Liver (tissue), 9 donors: Measurements from ENCODE around the gene GPR68. TPM values are rescaled to one million over a fixed set of nuclear protein-coding genes. Genes with fewer than 3 reads are reported as not detected.

Experiments
- DNase-seq: peaks from one replicate; pipeline ENCODE4 v3.0.0-alpha.2; 2017; ENCODE audit warnings: low spot score
- H3K27ac ChIP-seq, 2 donors: one replicate each; pipeline ENCODE4 v1.7.0; 2013; ENCODE audit warnings: inconsistent platforms in 2 of 2, low read length in 2 of 2, control low read depth in 1 of 2, low read depth in 1 of 2, mild to moderate bottlenecking in 1 of 2
- H3K27me3 ChIP-seq, 4 donors: one replicate each; pipeline versions ENCODE4 v1.6.1 to v1.7.0; 2013; ENCODE audit warnings: low read length in 3 of 4, inconsistent platforms in 1 of 4, mild to moderate bottlenecking in 1 of 4, moderate library complexity in 1 of 4; ENCODE audit not compliant: control insufficient read depth in 4 of 4, insufficient read depth in 4 of 4
- H3K36me3 ChIP-seq, 4 donors: one replicate each; pipeline versions ENCODE4 v1.6.1 to v1.7.0; 2013; ENCODE audit warnings: low read length in 3 of 4, mild to moderate bottlenecking in 3 of 4, low read depth in 1 of 4, moderate library complexity in 1 of 4; ENCODE audit not compliant: control insufficient read depth in 4 of 4, insufficient read depth in 3 of 4
- H3K4me1 ChIP-seq, 4 donors: one replicate each; pipeline versions ENCODE4 v1.6.1 to v1.7.0; 2013; ENCODE audit warnings: low read length in 3 of 4, mild to moderate bottlenecking in 3 of 4, moderate library complexity in 1 of 4; ENCODE audit not compliant: control insufficient read depth in 4 of 4, insufficient read depth in 4 of 4
- H3K4me3 ChIP-seq, 3 donors: one replicate each; pipeline versions ENCODE4 v1.6.1 to v1.7.0; 2013; ENCODE audit warnings: low read length in 3 of 3, control low read depth in 1 of 3, low read depth in 1 of 3, mild to moderate bottlenecking in 1 of 3
- H3K9ac ChIP-seq, 2 donors: one replicate each; pipeline ENCODE4 v1.7.0; 2013; ENCODE audit warnings: low read length in 2 of 2, mild to moderate bottlenecking in 2 of 2, moderate library complexity in 2 of 2, control low read depth in 1 of 2, low read depth in 1 of 2
- H3K9me3 ChIP-seq, 4 donors: one replicate each; pipeline versions ENCODE4 v1.6.1 to v1.7.0; 2013; ENCODE audit warnings: low read length in 3 of 4; ENCODE audit not compliant: control insufficient read depth in 4 of 4
- EGR1 ChIP-seq, 2 donors: IDR thresholded peaks; 2 replicates each; pipeline ENCODE4 v1.6.1; 2016 to 2018; ENCODE audit warnings: antibody characterized with exemption in 2 of 2, low read depth in 2 of 2
- FOXA1 ChIP-seq: IDR thresholded peaks from 2 replicates; pipeline ENCODE4 v1.6.1; 2016; ENCODE audit warnings: antibody characterized with exemption
- FOXA2 ChIP-seq: IDR thresholded peaks from 2 replicates; pipeline ENCODE4 v1.6.1; 2016; ENCODE audit warnings: antibody characterized with exemption
- GABPA ChIP-seq, 2 donors: IDR thresholded peaks in 1 of 2; conservative IDR thresholded peaks in 1 of 2; 2 replicates each; pipeline ENCODE4 v1.6.1; 2016; ENCODE audit warnings: antibody characterized with exemption in 2 of 2, mild to moderate bottlenecking in 1 of 2, moderate library complexity in 1 of 2
- HNF4A ChIP-seq, 2 donors: conservative IDR thresholded peaks; 2 replicates each; pipeline ENCODE4 v1.6.1; 2016; ENCODE audit warnings: antibody characterized with exemption in 2 of 2, mild to moderate bottlenecking in 2 of 2
- HNF4G ChIP-seq: IDR thresholded peaks from 2 replicates; pipeline ENCODE4 v1.6.1; 2016; ENCODE audit warnings: antibody characterized with exemption
- JUND ChIP-seq, 2 donors: IDR thresholded peaks; 2 replicates each; pipeline ENCODE4 v1.6.1; 2016; ENCODE audit warnings: antibody characterized with exemption in 2 of 2
- NR2F2 ChIP-seq: IDR thresholded peaks from 2 replicates; pipeline ENCODE4 v1.6.1; 2016; ENCODE audit warnings: antibody characterized with exemption
- RAD21 ChIP-seq, 2 donors: IDR thresholded peaks; 2 replicates each; pipeline ENCODE4 v1.6.1; 2016; ENCODE audit warnings: antibody characterized with exemption in 2 of 2, mild to moderate bottlenecking in 2 of 2
- RXRA ChIP-seq, 2 donors: IDR thresholded peaks; 2 replicates each; pipeline ENCODE4 v1.6.1; 2017 to 2018; ENCODE audit warnings: antibody characterized with exemption in 2 of 2, mild to moderate bottlenecking in 1 of 2
- SP1 ChIP-seq: IDR thresholded peaks from 2 replicates; pipeline ENCODE4 v1.6.1; 2018; ENCODE audit warnings: antibody characterized with exemption, mild to moderate bottlenecking
- TAF1 ChIP-seq: conservative IDR thresholded peaks from 2 replicates; pipeline ENCODE4 v1.6.1; 2016; ENCODE audit warnings: antibody characterized with exemption, mild to moderate bottlenecking
- YY1 ChIP-seq: IDR thresholded peaks from 2 replicates; pipeline ENCODE4 v1.6.1; 2016; ENCODE audit warnings: antibody characterized with exemption, mild to moderate bottlenecking
- WGBS: extraction: QIAGEN DNeasy Blood & Tissue Kit; methylation state at CpG from one replicate; pipeline ENCODE4 v1.1.7; 2013; 5-methylcytosine and 5-hydroxymethylcytosine counted together
- polyA plus RNA-seq, 2 donors: library from polyadenylated mRNA; stranded (reverse) in 1 of 2; unstranded in 1 of 2; fragments of 200-250 nt in 1 of 2; fragments of >200 nt in 1 of 2; fragmentation: Nextera tagmentation in 1 of 2; extraction: Ambion mirVana in 1 of 2; gene quantifications; one replicate each; pipeline versions ENCODE4 v1.2.1 to v1.2.3, GENCODE V29; 2013 to 2015
- total RNA-seq, 2 donors: library from RNA; depleted of rRNA; stranded (reverse); fragments of >200 nt; gene quantifications; one replicate each; pipeline ENCODE4 v1.2.3, GENCODE V29; 2014
- TF ChIP-seq, protein P1 (sequence below): IDR thresholded peaks from 2 replicates; pipeline ENCODE4 v1.6.1; 2016; ENCODE audit warnings: antibody characterized with exemption
- TF ChIP-seq, protein P2 (sequence below): fragments of 150-350 bp; IDR thresholded peaks from 2 replicates; pipeline ENCODE4 v1.5.1; 2017; ENCODE audit warnings: improper control_type of control experiment, low read depth, low read length; ENCODE audit not compliant: missing input control
- TF ChIP-seq, protein P3 (sequence below): IDR thresholded peaks from 2 replicates; pipeline ENCODE4 v1.6.1; 2016; ENCODE audit warnings: antibody characterized with exemption, mild to moderate bottlenecking
- TF ChIP-seq, protein P4 (sequence below): IDR thresholded peaks from 2 replicates; pipeline ENCODE4 v1.6.1; 2016; ENCODE audit warnings: antibody characterized with exemption
- donor health status: healthy.
- donor health status: healthy.
- donor health status: healthy.
- donor health status: healthy.
- donor health status: healthy.

The GPR68 gene
- total and polyA plus RNA-seq, 4 donors = 0.17 to 0.37 (median 0.33) TPM; not detected in 1

DNA sequence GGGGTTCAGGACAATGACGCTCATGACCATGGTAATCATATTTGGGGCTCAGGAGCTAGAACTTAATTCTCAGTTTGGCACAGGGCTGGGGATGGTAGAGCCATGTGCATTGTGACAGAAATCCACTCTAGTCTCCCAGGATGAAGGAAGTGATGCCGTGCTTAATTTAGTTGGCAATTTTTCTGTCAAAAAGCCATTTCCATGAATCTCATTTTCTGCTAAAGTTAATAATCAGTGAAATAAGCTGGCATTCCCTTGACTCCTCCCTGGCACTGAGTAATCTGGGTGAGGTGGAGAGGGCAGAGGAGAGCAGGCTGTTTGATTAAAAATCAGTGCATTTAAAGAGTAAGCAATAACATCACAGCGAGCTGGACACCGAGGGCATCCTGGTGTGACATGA, 45.0 kb upstream of the GPR68 start:
- Histone ChIP-seq H3K36me3 (peaks cover 0 to 52% (median 14%) of the 10 kb centered on the region in 4 donors), H3K4me3 (no peak overlapping the region), H3K4me1 (no peaks in the 10 kb centered on the region), H3K27ac (no peak overlapping the region), H3K9ac (no peak overlapping the region), H3K27me3 (no peaks in the 10 kb centered on the region), H3K9me3 (no peaks in the 10 kb centered on the region)
- 90% methylated on average over 4 of the region's 4 CpGs for whole genome bisulfite sequencing
- DNase-seq = no peak
- no peak for TF ChIP-seq EGR1 (IDR thresholded peaks at IDR 0.05; ENCODE audit: low read depth in 2 of 2)
- TF ChIP-seq, protein P1, sequence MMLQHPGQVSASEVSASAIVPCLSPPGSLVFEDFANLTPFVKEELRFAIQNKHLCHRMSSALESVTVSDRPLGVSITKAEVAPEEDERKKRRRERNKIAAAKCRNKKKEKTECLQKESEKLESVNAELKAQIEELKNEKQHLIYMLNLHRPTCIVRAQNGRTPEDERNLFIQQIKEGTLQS = no peak
- TF ChIP-seq, protein P2, sequence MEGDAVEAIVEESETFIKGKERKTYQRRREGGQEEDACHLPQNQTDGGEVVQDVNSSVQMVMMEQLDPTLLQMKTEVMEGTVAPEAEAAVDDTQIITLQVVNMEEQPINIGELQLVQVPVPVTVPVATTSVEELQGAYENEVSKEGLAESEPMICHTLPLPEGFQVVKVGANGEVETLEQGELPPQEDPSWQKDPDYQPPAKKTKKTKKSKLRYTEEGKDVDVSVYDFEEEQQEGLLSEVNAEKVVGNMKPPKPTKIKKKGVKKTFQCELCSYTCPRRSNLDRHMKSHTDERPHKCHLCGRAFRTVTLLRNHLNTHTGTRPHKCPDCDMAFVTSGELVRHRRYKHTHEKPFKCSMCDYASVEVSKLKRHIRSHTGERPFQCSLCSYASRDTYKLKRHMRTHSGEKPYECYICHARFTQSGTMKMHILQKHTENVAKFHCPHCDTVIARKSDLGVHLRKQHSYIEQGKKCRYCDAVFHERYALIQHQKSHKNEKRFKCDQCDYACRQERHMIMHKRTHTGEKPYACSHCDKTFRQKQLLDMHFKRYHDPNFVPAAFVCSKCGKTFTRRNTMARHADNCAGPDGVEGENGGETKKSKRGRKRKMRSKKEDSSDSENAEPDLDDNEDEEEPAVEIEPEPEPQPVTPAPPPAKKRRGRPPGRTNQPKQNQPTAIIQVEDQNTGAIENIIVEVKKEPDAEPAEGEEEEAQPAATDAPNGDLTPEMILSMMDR = no peak
- no peak for TF ChIP-seq HNF4A (conservative IDR thresholded peaks at IDR 0.05)
- no peak for TF ChIP-seq RAD21 (IDR thresholded peaks at IDR 0.05)
- no peak for TF ChIP-seq GABPA (IDR thresholded peaks at IDR 0.05 in 1 of 2, conservative IDR thresholded peaks at IDR 0.05 in 1 of 2)
- no peak for TF ChIP-seq JUND (IDR thresholded peaks at IDR 0.05)
- TF ChIP-seq YY1 = no peak
- TF ChIP-seq TAF1 = no peak
- TF ChIP-seq SP1 = no peak
- TF ChIP-seq NR2F2 = no peak
- TF ChIP-seq RXRA (IDR thresholded peaks at IDR 0.05) = no peak
- TF ChIP-seq FOXA2 = no peak
- TF ChIP-seq, protein P3, sequence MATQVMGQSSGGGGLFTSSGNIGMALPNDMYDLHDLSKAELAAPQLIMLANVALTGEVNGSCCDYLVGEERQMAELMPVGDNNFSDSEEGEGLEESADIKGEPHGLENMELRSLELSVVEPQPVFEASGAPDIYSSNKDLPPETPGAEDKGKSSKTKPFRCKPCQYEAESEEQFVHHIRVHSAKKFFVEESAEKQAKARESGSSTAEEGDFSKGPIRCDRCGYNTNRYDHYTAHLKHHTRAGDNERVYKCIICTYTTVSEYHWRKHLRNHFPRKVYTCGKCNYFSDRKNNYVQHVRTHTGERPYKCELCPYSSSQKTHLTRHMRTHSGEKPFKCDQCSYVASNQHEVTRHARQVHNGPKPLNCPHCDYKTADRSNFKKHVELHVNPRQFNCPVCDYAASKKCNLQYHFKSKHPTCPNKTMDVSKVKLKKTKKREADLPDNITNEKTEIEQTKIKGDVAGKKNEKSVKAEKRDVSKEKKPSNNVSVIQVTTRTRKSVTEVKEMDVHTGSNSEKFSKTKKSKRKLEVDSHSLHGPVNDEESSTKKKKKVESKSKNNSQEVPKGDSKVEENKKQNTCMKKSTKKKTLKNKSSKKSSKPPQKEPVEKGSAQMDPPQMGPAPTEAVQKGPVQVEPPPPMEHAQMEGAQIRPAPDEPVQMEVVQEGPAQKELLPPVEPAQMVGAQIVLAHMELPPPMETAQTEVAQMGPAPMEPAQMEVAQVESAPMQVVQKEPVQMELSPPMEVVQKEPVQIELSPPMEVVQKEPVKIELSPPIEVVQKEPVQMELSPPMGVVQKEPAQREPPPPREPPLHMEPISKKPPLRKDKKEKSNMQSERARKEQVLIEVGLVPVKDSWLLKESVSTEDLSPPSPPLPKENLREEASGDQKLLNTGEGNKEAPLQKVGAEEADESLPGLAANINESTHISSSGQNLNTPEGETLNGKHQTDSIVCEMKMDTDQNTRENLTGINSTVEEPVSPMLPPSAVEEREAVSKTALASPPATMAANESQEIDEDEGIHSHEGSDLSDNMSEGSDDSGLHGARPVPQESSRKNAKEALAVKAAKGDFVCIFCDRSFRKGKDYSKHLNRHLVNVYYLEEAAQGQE = no peak
- TF ChIP-seq FOXA1 = no peak
- no peak for TF ChIP-seq HNF4G

GRCh38 chr14:91288876-91289275, 44.4 kb upstream of the GPR68 start:
- Histone ChIP-seq H3K27ac (no peak overlapping the region), H3K9me3 (no peaks in the 10 kb centered on the region), H3K4me3 (no peak overlapping the region), H3K36me3 (peaks cover 0 to 51% (median 11%) of the 10 kb centered on the region in 4 donors), H3K27me3 (no peaks in the 10 kb centered on the region), H3K4me1 (no peaks in the 10 kb centered on the region), H3K9ac (no peak overlapping the region)
- 95% methylated on average over 28 of the region's 28 CpGs for WGBS
- DNase-seq = no peak
- TF ChIP-seq, protein P2 = no peak
- TF ChIP-seq TAF1 (no peak), EGR1 (IDR thresholded peaks at IDR 0.05; ENCODE audit: low read depth in 2 of 2) (no peak), RXRA (IDR thresholded peaks at IDR 0.05) (no peak), SP1 (no peak), YY1 (no peak), HNF4A (conservative IDR thresholded peaks at IDR 0.05) (no peak)
- TF ChIP-seq, protein P3 = no peak
- TF ChIP-seq, protein P1 = no peak
- TF ChIP-seq, protein P4, sequence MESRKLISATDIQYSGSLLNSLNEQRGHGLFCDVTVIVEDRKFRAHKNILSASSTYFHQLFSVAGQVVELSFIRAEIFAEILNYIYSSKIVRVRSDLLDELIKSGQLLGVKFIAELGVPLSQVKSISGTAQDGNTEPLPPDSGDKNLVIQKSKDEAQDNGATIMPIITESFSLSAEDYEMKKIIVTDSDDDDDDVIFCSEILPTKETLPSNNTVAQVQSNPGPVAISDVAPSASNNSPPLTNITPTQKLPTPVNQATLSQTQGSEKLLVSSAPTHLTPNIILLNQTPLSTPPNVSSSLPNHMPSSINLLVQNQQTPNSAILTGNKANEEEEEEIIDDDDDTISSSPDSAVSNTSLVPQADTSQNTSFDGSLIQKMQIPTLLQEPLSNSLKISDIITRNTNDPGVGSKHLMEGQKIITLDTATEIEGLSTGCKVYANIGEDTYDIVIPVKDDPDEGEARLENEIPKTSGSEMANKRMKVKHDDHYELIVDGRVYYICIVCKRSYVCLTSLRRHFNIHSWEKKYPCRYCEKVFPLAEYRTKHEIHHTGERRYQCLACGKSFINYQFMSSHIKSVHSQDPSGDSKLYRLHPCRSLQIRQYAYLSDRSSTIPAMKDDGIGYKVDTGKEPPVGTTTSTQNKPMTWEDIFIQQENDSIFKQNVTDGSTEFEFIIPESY = no peak
